Thyroid gland (tissue), 4 donors: Measurements from ENCODE around the gene HTD2. TPM values are rescaled to one million over a fixed set of nuclear protein-coding genes. Genes with fewer than 3 reads are reported as not detected.

Experiments
- DNase-seq, 2 donors: peaks; one replicate each; pipeline ENCODE4 v3.0.0-alpha.2; 2019
- H3K27ac ChIP-seq, 3 donors: fragments of 200-600 bp; sonication (generic); 1 replicate in 2 of 3; 2 replicates in 1 of 3; pipeline ENCODE4 v1.5.1; 2016 to 2019; ENCODE audit warnings: mild to moderate bottlenecking in 1 of 3, moderate library complexity in 1 of 3
- H3K27me3 ChIP-seq: fragments of 200-600 bp; sonication (generic); one replicate; pipeline ENCODE4 v1.5.1; 2019
- H3K36me3 ChIP-seq, 2 donors: fragments of 200-600 bp; sonication (generic); one replicate each; pipeline ENCODE4 v1.5.1; 2016 to 2019
- H3K4me1 ChIP-seq, 2 donors: fragments of 200-600 bp; sonication (generic); one replicate each; pipeline ENCODE4 v1.5.1; 2017 to 2019
- H3K4me3 ChIP-seq, 3 donors: fragments of 200-600 bp; sonication (generic); replicated peaks in 1 of 3; 1 replicate in 2 of 3; 2 replicates in 1 of 3; pipeline ENCODE4 v1.5.1; 2016; ENCODE audit warnings: mild to moderate bottlenecking in 1 of 3
- H3K9me3 ChIP-seq: fragments of 200-600 bp; sonication (generic); one replicate; pipeline ENCODE4 v1.5.1; 2017
- CTCF ChIP-seq, 6 experiments: fragments of 200-600 bp in 3 of 6; fragments of 450-650 bp in 3 of 6; sonication (generic) in 3 of 6; IDR thresholded peaks; one replicate each; pipeline ENCODE4 v1.5.1; 2016 to 2019; ENCODE audit warnings: antibody characterized with exemption in 6 of 6, mild to moderate bottlenecking in 2 of 6, inconsistent platforms in 1 of 6, moderate library complexity in 1 of 6
- POLR2A ChIP-seq, 2 donors: fragments of 450-650 bp; IDR thresholded peaks; one replicate each; pipeline ENCODE4 v1.6.1; 2017; ENCODE audit warnings: antibody characterized with exemption in 2 of 2, mild to moderate bottlenecking in 2 of 2, moderate library complexity in 1 of 2
- WGBS, 2 donors: methylation state at CpG; one replicate each; pipeline ENCODE4 v1.1.5; 2017; 5-methylcytosine and 5-hydroxymethylcytosine counted together
- intact Hi-C: fragments of 100-400 bp; cut with DNase I; formaldehyde crosslinking; loops from one replicate; pipeline ENCODE4 v1.15.1; 2023
- total RNA-seq, 4 donors: library from RNA; depleted of rRNA; stranded (reverse); fragments of >200 nt; gene quantifications; one replicate each; pipeline ENCODE4 v1.2.3, GENCODE V29; 2016

Gene HTD2
- total RNA-seq, 4 donors from 2014 or later: 8.4 to 19.8 (median 18.6) TPM

- H3K27ac ChIP-seq: peak overlapping the region; percentile 53 to 63 (median 55)
- H3K9me3 ChIP-seq: no peaks in the 10 kb centered on the region
- TF ChIP-seq CTCF (IDR thresholded peaks at IDR 0.05): no peak
- no peak for TF ChIP-seq POLR2A (IDR thresholded peaks at IDR 0.05)
- no peak overlapping the region for H3K4me3 ChIP-seq
- intact Hi-C loops: loop anchor here (10.0 kb wide), 1 partner anchor 287 kb away; the partner anchor contains the start of gene FLNB
- peaks cover 21 to 42% of the 10 kb centered on the region in 2 donors for H3K4me1 ChIP-seq
- H3K36me3 ChIP-seq: no peaks in the 10 kb centered on the region
- peak; percentile 65 to 71 for DNase-seq
- WGBS, 2 donors: 44% methylated on average over 8 to 9 of the region's 9 CpGs
- no peaks in the 10 kb centered on the region for H3K27me3 ChIP-seq
These were observed 14.5 kb upstream of the HTD2 start for GRCh38 chr3:58291671-58292338.

GRCh38 chr3:58292866-58293265 lies 13.5 kb upstream of the HTD2 start:
- H3K27ac ChIP-seq: peak overlapping the region in 2 of 3 donors; percentile 55 to 63
- H3K4me1 ChIP-seq: peaks cover 15 to 35% of the 10 kb centered on the region in 2 donors
- intact Hi-C loops: loop anchor here (10.0 kb wide), 1 partner anchor 288 kb away; the partner anchor contains the start of gene FLNB
- no peaks in the 10 kb centered on the region for H3K27me3 ChIP-seq
- no peaks in the 10 kb centered on the region for H3K36me3 ChIP-seq
- WGBS, 2 donors: 85 to 87% methylated on average over 10 of the region's 10 CpGs
- no peak for TF ChIP-seq CTCF (IDR thresholded peaks at IDR 0.05)
- TF ChIP-seq POLR2A (IDR thresholded peaks at IDR 0.05): no peak
- no peak for DNase-seq
- no peaks in the 10 kb centered on the region for H3K9me3 ChIP-seq
- H3K4me3 ChIP-seq: no peak overlapping the region

- Histone ChIP-seq H3K4me1 (peaks cover 11 to 29% of the 10 kb centered on the region in 2 donors), H3K36me3 (no peaks in the 10 kb centered on the region), H3K27me3 (no peaks in the 10 kb centered on the region), H3K9me3 (no peaks in the 10 kb centered on the region), H3K27ac (no peak overlapping the region), H3K4me3 (no peak overlapping the region)
- DNase-seq: no peak
- TF ChIP-seq CTCF (IDR thresholded peaks at IDR 0.05) (no peak), POLR2A (IDR thresholded peaks at IDR 0.05) (no peak)
- intact Hi-C loops: loop anchor here (10.0 kb wide), 1 partner anchor 289 kb away; the partner anchor contains the start of gene FLNB
- 87 to 89% methylated on average over 9 of the region's 9 CpGs for WGBS, 2 donors
These were observed 12.8 kb upstream of the HTD2 start for GRCh38 chr3:58293516-58293915.

GRCh38 chr3:58296269-58296668 lies 10.1 kb upstream of the HTD2 start:
- no peak for DNase-seq
- WGBS, 2 donors: 51 to 66% methylated on average over 4 to 5 of the region's 5 CpGs
- Histone ChIP-seq H3K4me3 (no peak overlapping the region), H3K9me3 (no peaks in the 10 kb centered on the region), H3K27me3 (no peaks in the 10 kb centered on the region), H3K27ac (no peak overlapping the region), H3K36me3 (no peaks in the 10 kb centered on the region), H3K4me1 (peaks cover 6 to 24% of the 10 kb centered on the region in 2 donors)
- TF ChIP-seq POLR2A (IDR thresholded peaks at IDR 0.05): no peak
- TF ChIP-seq CTCF (IDR thresholded peaks at IDR 0.05): no peak
- intact Hi-C loops: loop anchor here (10.0 kb wide), 1 partner anchor 291 kb away; the partner anchor contains the start of gene FLNB

- H3K9me3 ChIP-seq: no peaks in the 10 kb centered on the region
- H3K27me3 ChIP-seq: no peaks in the 10 kb centered on the region
- H3K36me3 ChIP-seq: no peaks in the 10 kb centered on the region
- DNase-seq: no peak
- no peak overlapping the region for H3K27ac ChIP-seq
- TF ChIP-seq POLR2A (IDR thresholded peaks at IDR 0.05) (no peak), CTCF (IDR thresholded peaks at IDR 0.05) (no peak)
- H3K4me3 ChIP-seq: no peak overlapping the region
- intact Hi-C loops: loop anchor here (10.0 kb wide), 1 partner anchor 292 kb away; the partner anchor contains the start of gene FLNB
- peaks cover 0 to 22% of the 10 kb centered on the region in 2 donors for H3K4me1 ChIP-seq
- 55 to 75% methylated on average over 5 to 6 of the region's 6 CpGs for WGBS, 2 donors
These were observed 9.5 kb upstream of the HTD2 start for GRCh38 chr3:58296843-58297242.
